ENCODE measurements around the gene PCBP3.

DNA sequence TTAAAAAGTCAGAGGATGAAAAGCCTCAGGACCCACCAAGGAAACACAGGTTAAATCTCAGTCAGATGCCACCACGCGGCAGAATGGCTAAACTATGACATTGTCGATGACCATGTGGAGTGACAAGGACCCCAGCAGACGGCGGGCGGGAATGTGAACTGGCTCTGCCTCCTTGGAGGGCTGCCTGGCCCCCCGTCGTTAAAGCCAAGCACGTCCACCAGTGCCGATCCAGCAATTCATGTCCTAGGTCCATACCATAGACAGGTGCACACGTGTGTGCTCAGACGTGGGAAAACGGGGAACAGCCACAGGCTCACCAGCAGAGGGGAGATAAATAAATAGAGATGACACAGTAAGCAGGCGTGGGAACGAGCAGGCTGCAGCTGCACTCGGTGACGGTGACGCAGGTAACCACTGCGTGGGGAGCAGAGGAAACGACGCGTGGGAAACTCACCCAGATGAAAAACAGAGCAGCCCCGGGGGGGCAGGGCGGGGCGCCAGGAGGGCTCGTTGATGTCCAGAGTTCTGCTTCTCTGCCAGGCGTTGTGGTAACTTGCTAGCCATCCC, 28.3 kb upstream of the PCBP3 start:
- TF ChIP-seq YY1 (IDR thresholded peaks at IDR 0.05; ENCODE audit: insufficient read depth, insufficient read length) (no peak), ZNF274 (IDR thresholded peaks at IDR 0.05; ENCODE audit: low read depth, low read length) (no peak)
